ENCODE data around the gene ZNF318. TPM values are rescaled to one million over a fixed set of nuclear protein-coding genes. Genes with fewer than 3 reads are reported as not detected.
A peak's percentile ranks its signal among the peaks of the same experiment; 100 is the strongest.
"Not testable (repeated sequence)": the region's sequence is repeated elsewhere in the genome, so short reads cannot be mapped to it uniquely, and the experiment has no call there.

The ZNF318 gene
- total and polyA plus RNA-seq, 10 of the 15 experiments (the other 5 are each of a cell fraction or from before 2014, with no cell fraction given) = 3.4 to 79.8 (median 13.7) TPM

- TF ChIP-seq MYC (IDR thresholded peaks at IDR 0.05; ENCODE audit: insufficient read depth, insufficient read length, insufficient replicate concordance, low read length, severe bottlenecking) (no peak), PML (IDR thresholded peaks at IDR 0.05; ENCODE audit: low read length) (no peak), CBFB (IDR thresholded peaks at IDR 0.05; ENCODE audit: low read depth) (no peak), SRF (IDR thresholded peaks at IDR 0.05; ENCODE audit: low read depth in 2 of 2, low read length in 2 of 2) (no peak), RCOR1 (conservative IDR thresholded peaks at IDR 0.05; ENCODE audit: low read depth, low read length) (no peak)
Observed at GRCh38 chr6:43393602-43394001, 24.2 kb upstream of the ZNF318 start (continued).

GRCh38 chr6:43393133-43393532 is 23.7 kb upstream of the ZNF318 start:
- DNase-seq (ENCODE audit: low read depth, low spot score); H4K20me1 ChIP-seq (ENCODE audit: control insufficient read depth, insufficient read depth); H3K36me3 ChIP-seq (ENCODE audit: control insufficient read depth in 2 of 2, insufficient read depth in 2 of 2, low read length in 1 of 2); H3K27me3 ChIP-seq (replicated peaks in 1 of 2; ENCODE audit: control insufficient read depth in 2 of 2, insufficient read depth in 2 of 2, low read length in 1 of 2); H3K9me3 ChIP-seq (replicated peaks; ENCODE audit: control insufficient read depth, insufficient read depth, low read length); ATAC-seq; in situ Hi-C loops (cut with MboI); H3K4me1 ChIP-seq (ENCODE audit: control insufficient read depth, insufficient read depth, low read length); FAIRE-seq: not testable (repeated sequence)
- Histone ChIP-seq H3K9ac (ENCODE audit: control insufficient read depth, insufficient read depth, low read length) (peak overlapping the region; percentile 71), H3K4me3 (peak overlapping the region; percentile 52), H3K4me2 (ENCODE audit: control insufficient read depth, insufficient read depth) (peak overlapping the region; percentile 77), H3K27ac (ENCODE audit: control insufficient read depth, insufficient read depth) (peak overlapping the region; percentile 59), H3K79me2 (ENCODE audit: control insufficient read depth, insufficient read depth, low read length) (peaks cover 41% of the 10 kb centered on the region), H2AFZ (ENCODE audit: control insufficient read depth, low read depth, low read length) (peak overlapping the region; percentile 68)
- RAD21 ChIA-PET (ENCODE audit: unreplicated experiment) = interaction anchor here (1.0 to 7.5 kb wide), 10 partner anchors 10 to 138 kb away, joined by 3 to 57 read pairs (median 9); partner anchors contain the start of genes ABCC10, CRIP3 and ZNF318
- intact Hi-C loops (cut with micrococcal nuclease; ENCODE audit: unreplicated experiment) = loop anchor here (2.0 kb wide), 1 partner anchor 32 kb away; no protein-coding TSS in a partner anchor
- WGBS (ENCODE audit: insufficient coverage, insufficient replicate concordance, low lambda C conversion rate, missing lambda C conversion rate) = 66% methylated on average over 11 of the region's 11 CpGs
- POLR2A ChIA-PET = interaction anchor here (0.6 to 7.8 kb wide), 7 partner anchors 10 to 163 kb away, joined by 3 to 91 read pairs (median 4); partner anchors contain the start of gene ZNF318
- BruUV-seq (replicated peaks) = TSS peak; percentile 80
- peak; percentile 9; the same call in 1 of the 2 replicates for TF ChIP-seq IRF3 (IDR thresholded peaks at IDR 0.05)
- CTCF ChIA-PET = interaction anchor here (1.1 to 7.6 kb wide), 6 partner anchors 10 to 116 kb away, joined by 3 to 118 read pairs (median 8); partner anchors contain the start of genes CRIP3 and LRRC73
- SMC1A ChIA-PET (ENCODE audit: uncharacterized antibody, unreplicated experiment) = interaction anchor here (0.8 to 27.6 kb wide), 9 partner anchors 8 to 124 kb away, joined by 3 to 616 read pairs (median 4); partner anchors contain the start of genes ABCC10 and ZNF318
